ENCODE measurements around the gene RBM39. TPM values are rescaled to one million over a fixed set of nuclear protein-coding genes. Genes with fewer than 3 reads are reported as not detected.

The RBM39 gene
- total and polyA plus RNA-seq, 10 of the 15 experiments (the other 5 are each of a cell fraction or from before 2014, with no cell fraction given) = 135 to 280 (median 217) TPM

GRCh38 chr20:35730583-35731468 lies 11.2 kb downstream of the RBM39 start:
- no TSS peak for BruUV-seq (replicated peaks)
- H2AFZ ChIP-seq (ENCODE audit: control insufficient read depth, low read depth, low read length) = no peak overlapping the region
- H3K9ac ChIP-seq (ENCODE audit: control insufficient read depth, insufficient read depth, low read length) = no peak overlapping the region
- no peaks in the 10 kb centered on the region for H3K4me1 ChIP-seq (ENCODE audit: control insufficient read depth, insufficient read depth, low read length)
- H3K36me3 ChIP-seq (ENCODE audit: control insufficient read depth in 2 of 2, insufficient read depth in 2 of 2, low read length in 1 of 2) = peaks cover 12 to 36% of the 10 kb centered on the region in 2 experiments
- ChIA-PET SMC1A (ENCODE audit: uncharacterized antibody, unreplicated experiment) (interaction anchor here (0.8 to 2.0 kb wide), 10 partner anchors 9 to 274 kb away, joined by 3 to 8 read pairs (median 4); no protein-coding TSS in a partner anchor), POLR2A (interaction anchor here (0.6 to 1.4 kb wide), 5 partner anchors 9 to 45 kb away, joined by 3 to 5 read pairs (median 3); no protein-coding TSS in a partner anchor), RAD21 (ENCODE audit: unreplicated experiment) (interaction anchor here (1.3 kb wide), 1 partner anchor 12 kb away, joined by 5 read pairs; the partner anchor contains the start of gene RBM39), CTCF (interaction anchor here (0.6 to 1.5 kb wide), 5 partner anchors 9 to 267 kb away, joined by 3 to 10 read pairs (median 4); no protein-coding TSS in a partner anchor)
- H4K20me1 ChIP-seq (ENCODE audit: control insufficient read depth, insufficient read depth) = peaks cover 23% of the 10 kb centered on the region
- no peaks in the 10 kb centered on the region for H3K9me3 ChIP-seq (replicated peaks; ENCODE audit: control insufficient read depth, insufficient read depth, low read length)
- DNase-seq (ENCODE audit: low read depth, low spot score) (no peak), FAIRE-seq (no peak), ATAC-seq (no peak)
- H3K4me2 ChIP-seq (ENCODE audit: control insufficient read depth, insufficient read depth) = no peak overlapping the region
- H3K27me3 ChIP-seq (replicated peaks in 1 of 2; ENCODE audit: control insufficient read depth in 2 of 2, insufficient read depth in 2 of 2, low read length in 1 of 2) = no peaks in the 10 kb centered on the region
- peaks cover 79% of the 10 kb centered on the region for H3K79me2 ChIP-seq (ENCODE audit: control insufficient read depth, insufficient read depth, low read length)
- intact Hi-C loops (cut with micrococcal nuclease; ENCODE audit: unreplicated experiment) (loop anchor here (10.0 kb wide), 1 partner anchor 154 kb away; no protein-coding TSS in a partner anchor), in situ Hi-C loops (cut with MboI) (no loop called here)
- H3K4me3 ChIP-seq = no peak overlapping the region
- H3K27ac ChIP-seq (ENCODE audit: control insufficient read depth, insufficient read depth) = no peak overlapping the region
- WGBS (ENCODE audit: insufficient coverage, insufficient replicate concordance, low lambda C conversion rate, missing lambda C conversion rate) = 86% methylated on average over 4 of the region's 4 CpGs
- TF ChIP-seq TCF3 (IDR thresholded peaks at IDR 0.05; ENCODE audit: borderline replicate concordance, insufficient read depth, low read depth, low read length) (no peak), NR2F1 (conservative IDR thresholded peaks at IDR 0.05) (no peak), GATAD2B (conservative IDR thresholded peaks at IDR 0.05; ENCODE audit: low read depth) (no peak), SMAD5 (IDR thresholded peaks at IDR 0.05; ENCODE audit: low read depth) (no peak), HSF1 (IDR thresholded peaks at IDR 0.05; ENCODE audit: low read depth, low read length) (no peak), NR2C2 (IDR thresholded peaks at IDR 0.05; ENCODE audit: borderline replicate concordance, control insufficient read depth, insufficient read length, low read depth) (no peak), FOXM1 (IDR thresholded peaks at IDR 0.05; ENCODE audit: low read depth, low read length) (no peak), JUND (IDR thresholded peaks at IDR 0.05; ENCODE audit: low read depth, low read length) (no peak), TCF12 (IDR thresholded peaks at IDR 0.05; ENCODE audit: low read depth, low read length) (no peak), ZNF384 (IDR thresholded peaks at IDR 0.05; ENCODE audit: borderline replicate concordance, low read depth, low read length) (no peak), ZNF592 (IDR thresholded peaks at IDR 0.05) (no peak), ETV6 (conservative IDR thresholded peaks at IDR 0.05 in 1 of 2, IDR thresholded peaks at IDR 0.05 in 1 of 2; ENCODE audit: borderline replicate concordance in 1 of 2, low read depth in 1 of 2) (no peak), NKRF (conservative IDR thresholded peaks at IDR 0.05) (no peak), ATF7 (IDR thresholded peaks at IDR 0.05; ENCODE audit: low read depth) (no peak), ZBED1 (IDR thresholded peaks at IDR 0.05; ENCODE audit: borderline replicate concordance) (no peak)

Data from GM12878 (cell line).